Kidney (tissue), 14 donors: ENCODE data around the gene CPN2. TPM values are rescaled to one million over a fixed set of nuclear protein-coding genes. Genes with fewer than 3 reads are reported as not detected.

Experiments used
- DNase-seq, 5 donors: peaks; one replicate each; pipeline ENCODE4 v3.0.0-alpha.2; 2013 to 2020
- FAIRE-seq: peaks from 2 replicates; lab custom pipeline; 2012; peaks lifted over from hg19 to GRCh38; lab: Jason Lieb, UNC
- H3K27ac ChIP-seq, 2 donors: one replicate each; pipeline ENCODE4 v1.7.0; 2013; ENCODE audit warnings: low read depth in 2 of 2, low read length in 2 of 2, inconsistent platforms in 1 of 2
- H3K27me3 ChIP-seq: one replicate; pipeline ENCODE4 v1.7.1; 2013; ENCODE audit warnings: low read length, inconsistent platforms; ENCODE audit not compliant: control insufficient read depth, insufficient read depth
- H3K36me3 ChIP-seq, 3 donors: one replicate each; pipeline versions ENCODE4 v1.7.0 to v1.7.1; 2013; ENCODE audit warnings: low read length in 3 of 3, control low read depth in 1 of 3, inconsistent platforms in 1 of 3; ENCODE audit not compliant: insufficient read depth in 3 of 3, control insufficient read depth in 2 of 3
- H3K4me1 ChIP-seq, 3 donors: one replicate each; pipeline versions ENCODE4 v1.7.0 to v1.7.1; 2013; ENCODE audit warnings: low read length in 3 of 3, inconsistent platforms in 1 of 3, low read depth in 1 of 3; ENCODE audit not compliant: control insufficient read depth in 2 of 3, insufficient read depth in 2 of 3
- H3K4me3 ChIP-seq, 3 donors: one replicate each; pipeline versions ENCODE4 v1.7.0 to v1.8.1; 2013; ENCODE audit warnings: low read length in 3 of 3, control low read depth in 1 of 3, inconsistent platforms in 1 of 3
- H3K9ac ChIP-seq, 3 donors: one replicate each; pipeline versions ENCODE4 v1.7.0 to v1.7.1; 2013; ENCODE audit warnings: low read length in 3 of 3, control low read depth in 1 of 3, inconsistent platforms in 1 of 3
- H3K9me3 ChIP-seq, 3 donors: one replicate each; pipeline versions ENCODE4 v1.7.0 to v1.7.1; 2013; ENCODE audit warnings: low read length in 3 of 3, control low read depth in 1 of 3, inconsistent platforms in 1 of 3; ENCODE audit not compliant: control insufficient read depth in 2 of 3, insufficient read depth in 1 of 3
- intact Hi-C: fragments of 100-400 bp; cut with DNase I; formaldehyde crosslinking; loops from one replicate; pipeline ENCODE4 v1.11.1; 2022
- polyA plus RNA-seq: library from polyadenylated mRNA; stranded (reverse); fragments of 350-450 nt; fragmentation: Illumina TruSeq; extraction: RNeasy Lipid Tissue Mini Kit (QIAGEN cat#74804); gene quantifications from one replicate; pipeline ENCODE4 v1.2.3, GENCODE V29; 2014; ENCODE audit warnings: low read depth, low replicate concordance; ENCODE audit not compliant: insufficient read depth
- total RNA-seq: library from RNA; stranded (reverse); fragmentation: NEBNext Ultra II Directional; extraction: Animal tissue kit (Norgen Biotek cat#: 25700); gene quantifications from one replicate; pipeline ENCODE4 v1.2.1, GENCODE V29; 2021
- TF ChIP-seq, protein P1 (sequence below): IDR thresholded peaks from 3 replicates; pipeline ENCODE4 v1.5.1; 2012; ENCODE audit warnings: mild to moderate bottlenecking, moderate library complexity, borderline replicate concordance; ENCODE audit not compliant: insufficient read depth; ENCODE audit errors: extremely low read depth
- donor health status: control.
- donor health status: control.
- donor health status: control.
- donor health status: control.
- donor health status: control.
- donor health status: DM: yes; HTN: yes; CAD: no.
- donor health status: Normal renal cell carcinoma (clear cell type).

The CPN2 gene
- total and polyA plus RNA-seq, 2 donors from 2014 or later: 0.72 to 15.8 TPM

DNA sequence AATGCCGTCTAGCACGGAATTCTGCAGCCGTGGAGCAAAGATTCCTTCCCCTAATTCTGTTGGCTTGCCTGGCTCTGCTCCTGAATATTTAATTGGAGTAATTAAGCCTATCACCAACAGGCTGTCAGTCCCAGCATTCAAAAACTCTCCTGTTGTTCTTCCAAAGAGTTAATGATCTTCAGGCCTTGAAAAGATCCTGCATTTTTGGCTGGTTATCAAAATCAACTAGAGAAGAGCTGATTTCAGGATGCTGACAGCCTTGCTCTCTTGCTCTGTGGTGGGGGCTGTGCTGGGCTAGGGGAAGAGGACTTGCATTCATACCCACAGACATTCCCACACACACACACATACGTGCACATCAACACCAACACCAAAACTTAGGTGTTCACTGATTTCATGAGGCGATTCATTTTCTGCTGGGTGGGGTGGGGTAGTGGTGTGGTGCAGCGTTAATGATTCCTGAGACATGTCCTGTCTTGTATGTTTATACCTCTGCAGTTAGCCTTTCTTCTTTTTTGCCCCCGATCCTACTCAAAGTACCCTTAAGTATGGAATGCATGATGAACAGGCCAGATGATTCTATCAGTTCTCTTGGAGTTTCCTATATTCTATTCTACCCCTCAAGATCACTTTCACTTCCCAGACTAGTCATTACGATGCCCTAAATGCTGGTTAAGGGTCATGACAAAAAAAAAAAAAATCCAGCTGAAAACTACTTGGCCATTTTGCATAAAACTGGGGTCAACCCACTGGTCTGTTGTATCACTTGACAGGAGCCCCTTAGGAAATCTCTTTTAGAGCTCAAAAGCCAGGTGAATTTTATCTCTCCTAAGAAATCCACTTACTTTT lies 42.3 kb downstream of the CPN2 start:
- peak overlapping the region in 1 of 2 donors; percentile 8 for H3K27ac ChIP-seq
- no peaks in the 10 kb centered on the region for H3K27me3 ChIP-seq
- H3K9me3 ChIP-seq: no peaks in the 10 kb centered on the region
- DNase-seq (peak in 1 of 5 donors; percentile 23), FAIRE-seq (no peak)
- TF ChIP-seq, protein P1, sequence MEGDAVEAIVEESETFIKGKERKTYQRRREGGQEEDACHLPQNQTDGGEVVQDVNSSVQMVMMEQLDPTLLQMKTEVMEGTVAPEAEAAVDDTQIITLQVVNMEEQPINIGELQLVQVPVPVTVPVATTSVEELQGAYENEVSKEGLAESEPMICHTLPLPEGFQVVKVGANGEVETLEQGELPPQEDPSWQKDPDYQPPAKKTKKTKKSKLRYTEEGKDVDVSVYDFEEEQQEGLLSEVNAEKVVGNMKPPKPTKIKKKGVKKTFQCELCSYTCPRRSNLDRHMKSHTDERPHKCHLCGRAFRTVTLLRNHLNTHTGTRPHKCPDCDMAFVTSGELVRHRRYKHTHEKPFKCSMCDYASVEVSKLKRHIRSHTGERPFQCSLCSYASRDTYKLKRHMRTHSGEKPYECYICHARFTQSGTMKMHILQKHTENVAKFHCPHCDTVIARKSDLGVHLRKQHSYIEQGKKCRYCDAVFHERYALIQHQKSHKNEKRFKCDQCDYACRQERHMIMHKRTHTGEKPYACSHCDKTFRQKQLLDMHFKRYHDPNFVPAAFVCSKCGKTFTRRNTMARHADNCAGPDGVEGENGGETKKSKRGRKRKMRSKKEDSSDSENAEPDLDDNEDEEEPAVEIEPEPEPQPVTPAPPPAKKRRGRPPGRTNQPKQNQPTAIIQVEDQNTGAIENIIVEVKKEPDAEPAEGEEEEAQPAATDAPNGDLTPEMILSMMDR: no peak
- H3K4me3 ChIP-seq: no peak overlapping the region
- intact Hi-C loops: no loop called here
- H3K4me1 ChIP-seq: peaks cover 5 to 22% (median 17%) of the 10 kb centered on the region in 3 donors
- no peaks in the 10 kb centered on the region for H3K36me3 ChIP-seq
- peak overlapping the region in 1 of 3 donors; percentile 2 for H3K9ac ChIP-seq

DNA sequence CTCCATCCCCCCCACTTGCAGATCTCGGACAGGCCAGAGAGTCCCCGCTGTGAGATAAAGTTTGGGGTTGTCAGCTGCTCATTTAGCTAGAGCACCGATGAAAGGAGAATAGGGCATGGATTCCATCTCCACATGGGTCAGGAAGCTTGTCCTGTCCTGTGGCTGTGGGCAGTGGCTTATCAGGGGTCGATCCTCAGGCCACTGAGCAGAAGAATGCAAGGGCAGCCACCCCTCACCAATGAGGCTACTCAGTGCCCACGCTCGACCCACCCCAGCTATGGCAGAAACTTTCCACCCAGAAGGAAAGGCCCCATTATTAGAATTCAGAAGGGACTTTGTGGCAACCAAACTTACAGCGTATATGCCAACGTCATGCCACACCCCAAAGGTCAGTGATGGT lies 43.3 kb downstream of the CPN2 start:
- H3K4me3 ChIP-seq: no peak overlapping the region
- TF ChIP-seq, protein P1: no peak
- peaks cover 5 to 20% (median 10%) of the 10 kb centered on the region in 3 donors for H3K4me1 ChIP-seq
- no peak overlapping the region for H3K9ac ChIP-seq
- DNase-seq: no peak
- no peak for FAIRE-seq
- H3K27me3 ChIP-seq: no peaks in the 10 kb centered on the region
- peak overlapping the region; percentile 47 to 68 for H3K27ac ChIP-seq
- H3K9me3 ChIP-seq: no peaks in the 10 kb centered on the region
- intact Hi-C loops: no loop called here
- no peaks in the 10 kb centered on the region for H3K36me3 ChIP-seq

DNA sequence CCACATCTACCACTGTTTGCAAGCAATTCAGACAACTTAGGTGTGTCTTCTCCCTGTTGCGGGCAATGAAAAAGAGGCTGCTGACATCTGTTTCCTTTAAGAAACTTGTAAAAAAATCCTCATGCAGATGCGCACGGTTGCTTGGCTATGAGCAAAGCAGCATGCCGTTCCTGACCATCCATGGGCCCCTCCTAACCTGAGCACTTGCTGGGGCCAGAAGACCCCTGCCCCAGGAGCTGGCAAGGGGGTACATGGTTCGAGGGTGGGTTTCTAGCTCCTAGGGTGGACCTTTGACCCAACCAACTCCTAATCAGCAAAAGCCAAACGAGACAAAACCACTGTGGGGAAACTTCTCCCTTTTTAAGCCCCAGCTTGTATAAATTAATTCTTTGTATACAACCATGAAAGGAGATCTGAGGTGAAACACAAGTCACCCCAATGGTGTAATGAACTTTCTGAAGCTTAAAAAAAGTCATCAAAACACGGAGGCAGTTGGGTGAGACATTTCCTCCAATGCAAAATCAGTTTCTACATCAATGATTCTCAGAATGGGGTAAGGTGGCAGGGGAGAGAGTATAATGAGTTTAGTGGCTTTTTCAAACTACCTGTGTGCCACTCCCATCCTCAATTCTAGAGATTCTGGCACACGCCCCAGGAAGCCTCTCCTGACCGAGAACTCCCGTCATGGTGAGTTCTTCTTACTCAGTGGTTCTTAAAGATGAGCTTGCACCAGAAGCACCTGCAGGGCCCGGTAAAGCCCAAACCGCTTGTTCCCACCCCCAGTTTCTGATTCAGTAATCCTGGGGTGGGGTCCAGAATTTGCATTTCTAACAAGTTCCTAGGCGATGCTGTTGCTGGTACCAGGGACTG lies 44.1 kb downstream of the CPN2 start:
- no peak overlapping the region for H3K4me3 ChIP-seq
- no peaks in the 10 kb centered on the region for H3K9me3 ChIP-seq
- FAIRE-seq: no peak
- H3K27me3 ChIP-seq: no peaks in the 10 kb centered on the region
- H3K36me3 ChIP-seq: no peaks in the 10 kb centered on the region
- no peak overlapping the region for H3K9ac ChIP-seq
- TF ChIP-seq, protein P1: no peak
- peak in 1 of 5 donors; percentile 59 for DNase-seq
- H3K4me1 ChIP-seq: peaks cover 3 to 15% (median 10%) of the 10 kb centered on the region in 3 donors
- H3K27ac ChIP-seq: peak overlapping the region in 1 of 2 donors; percentile 17
- intact Hi-C loops: no loop called here
